HepG2 (cell line): ENCODE results near the gene OPRL1. TPM values are rescaled to one million over a fixed set of nuclear protein-coding genes. Genes with fewer than 3 reads are reported as not detected.

ENCODE experiments used
- AHR ChIP-seq: IDR thresholded peaks from 2 replicates; pipeline ENCODE4 v1.6.1; 2018; ENCODE audit warnings: missing genetic modification reagents, missing compliant biosample characterization
- CBX2 ChIP-seq, 2 experiments: fragments of 200-600 bp in 1 of 2; sonication (generic); formaldehyde crosslinking in 1 of 2; IDR thresholded peaks; 2 replicates each; pipeline versions ENCODE4 v1.7.0 to v1.8.1; 2018 to 2022; ENCODE audit warnings: low read depth in 2 of 2, low read length in 1 of 2, mild to moderate bottlenecking in 1 of 2, missing genetic modification reagents in 1 of 2
- CCDC6 ChIP-seq: sonication (generic); formaldehyde crosslinking; IDR thresholded peaks from 2 replicates; pipeline ENCODE4 v1.8.1; 2022; ENCODE audit warnings: mild to moderate bottlenecking, missing genetic modification reagents, moderate library complexity
- DMAP1 ChIP-seq: IDR thresholded peaks from 2 replicates; pipeline ENCODE4 v1.6.1; 2016
- EHMT2 ChIP-seq: fragments of 200-600 bp; sonication (generic); IDR thresholded peaks from 2 replicates; pipeline ENCODE4 v1.7.0; 2017; ENCODE audit warnings: antibody characterized with exemption, low read depth, low read length, borderline replicate concordance
- NFKB2 ChIP-seq: sonication (generic); formaldehyde crosslinking; IDR thresholded peaks from 2 replicates; pipeline ENCODE4 v1.4.0; 2020; ENCODE audit warnings: missing genetic modification reagents, borderline replicate concordance
- SP2 ChIP-seq: sonication (generic); formaldehyde crosslinking; IDR thresholded peaks from 2 replicates; pipeline ENCODE4 v1.5.1; 2020; ENCODE audit warnings: mild to moderate bottlenecking, missing genetic modification reagents
- TFDP2 ChIP-seq: sonication (generic); formaldehyde crosslinking; IDR thresholded peaks from 2 replicates; pipeline ENCODE4 v1.4.0; 2020; ENCODE audit warnings: missing genetic modification reagents
- U2AF2 ChIP-seq: fragments of 200-400 bp; formaldehyde crosslinking; IDR thresholded peaks from 2 replicates; pipeline ENCODE4 v1.6.1; 2017; ENCODE audit warnings: low read depth, mild to moderate bottlenecking, low read length
- ZBTB37 ChIP-seq: sonication (generic); formaldehyde crosslinking; IDR thresholded peaks from 2 replicates; pipeline ENCODE4 v1.4.0; 2020; ENCODE audit warnings: mild to moderate bottlenecking, missing genetic modification reagents
- ZNF331 ChIP-seq: sonication (generic); formaldehyde crosslinking; IDR thresholded peaks from 2 replicates; pipeline ENCODE4 v1.4.0; 2020; ENCODE audit warnings: missing genetic modification reagents
- ZNF350 ChIP-seq: sonication (generic); formaldehyde crosslinking; IDR thresholded peaks from 2 replicates; pipeline ENCODE4 v1.4.0; 2020; ENCODE audit warnings: mild to moderate bottlenecking, low read depth, missing genetic modification reagents, borderline replicate concordance
- ZNF430 ChIP-seq: sonication (generic); formaldehyde crosslinking; IDR thresholded peaks from 2 replicates; pipeline ENCODE4 v1.9.0; 2021; ENCODE audit warnings: mild to moderate bottlenecking, missing genetic modification reagents
- ZNF451 ChIP-seq: sonication (generic); formaldehyde crosslinking; IDR thresholded peaks from 2 replicates; pipeline ENCODE4 v1.5.0; 2020; ENCODE audit warnings: mild to moderate bottlenecking, missing genetic modification reagents
- ZNF460 ChIP-seq: sonication (generic); formaldehyde crosslinking; IDR thresholded peaks from 2 replicates; pipeline ENCODE4 v1.5.1; 2020; ENCODE audit warnings: missing genetic modification reagents, mild to moderate bottlenecking, borderline replicate concordance
- ZNF609 ChIP-seq: sonication (generic); formaldehyde crosslinking; IDR thresholded peaks from 2 replicates; pipeline ENCODE4 v1.4.0; 2020; ENCODE audit warnings: mild to moderate bottlenecking, missing genetic modification reagents, borderline replicate concordance
- ZNF614 ChIP-seq: IDR thresholded peaks from 2 replicates; pipeline ENCODE4 v1.6.1; 2018; ENCODE audit warnings: missing biosample characterization, missing genetic modification reagents, inconsistent platforms, borderline replicate concordance
- ZNF619 ChIP-seq: sonication (generic); formaldehyde crosslinking; IDR thresholded peaks from 2 replicates; pipeline ENCODE4 v1.4.0; 2020; ENCODE audit warnings: mild to moderate bottlenecking, missing genetic modification reagents
- ZNF644 ChIP-seq: IDR thresholded peaks from 2 replicates; pipeline ENCODE4 v1.6.1; 2016; ENCODE audit warnings: low read depth
- ZNF740 ChIP-seq: sonication (generic); formaldehyde crosslinking; IDR thresholded peaks from 2 replicates; pipeline ENCODE4 v1.4.0; 2020; ENCODE audit warnings: missing genetic modification reagents
- ZNF761 ChIP-seq: sonication (generic); formaldehyde crosslinking; conservative IDR thresholded peaks from 2 replicates; pipeline ENCODE4 v1.4.0; 2020; ENCODE audit warnings: mild to moderate bottlenecking, missing genetic modification reagents
- ZNF878 ChIP-seq: sonication (generic); formaldehyde crosslinking; IDR thresholded peaks from 2 replicates; pipeline ENCODE4 v1.8.1; 2023; ENCODE audit warnings: mild to moderate bottlenecking, missing genetic modification reagents, moderate library complexity
- polyA plus RNA-seq, 8 experiments: library from polyadenylated mRNA; depleted of rRNA in 3 of 8; stranded (reverse) in 7 of 8; unstranded in 1 of 8; fragments of >200 nt; fragmentation: Illumina TruSeq in 4 of 8; extraction: Trizol in 4 of 8; gene quantifications; 2 replicates each; pipeline versions ENCODE4 v1.2.1 to v1.2.3, GENCODE V29; 2011 to 2016; ENCODE audit warnings: low read depth in 4 of 8, missing spikeins in 1 of 8, mixed read lengths in 1 of 8; ENCODE audit not compliant: insufficient read depth in 1 of 8
- total RNA-seq, 5 experiments: library from RNA; depleted of rRNA; stranded (reverse); fragments of >200 nt; fragmentation: Illumina TruSeq; extraction: Trizol; gene quantifications; 2 replicates each; pipeline ENCODE4 v1.2.3, GENCODE V29; 2016; ENCODE audit warnings: low read depth in 1 of 5

OPRL1 gene
- total and polyA plus RNA-seq, 2 of the 13 experiments (the other 11 are each of a cell fraction or from before 2014, with no cell fraction given): 0.35 to 0.71 TPM

GRCh38 chr20:64063389-64064144 is 16.3 kb upstream of the OPRL1 start (continued):
- TF ChIP-seq ZNF619 (CRISPR knock-in tag): peak; percentile 11; the same call in 1 of the 2 replicates
- no peak for TF ChIP-seq ZBTB37 (CRISPR knock-in tag)
- TF ChIP-seq ZNF350 (CRISPR knock-in tag): no peak; the same call in 1 of the 2 replicates
- TF ChIP-seq ZNF609: no peak; the same call in 1 of the 2 replicates
- TF ChIP-seq ZNF430: peak; percentile 83; the same call in 1 of the 2 replicates
- TF ChIP-seq EHMT2: no peak
- no peak for TF ChIP-seq ZNF761 (CRISPR knock-in tag)
- no peak; the same call in none of the 2 replicates for TF ChIP-seq ZNF331 (CRISPR knock-in tag)
- TF ChIP-seq CBX2 (IDR thresholded peaks at IDR 0.05; ENCODE audit: low read depth, low read length): no peak
- no peak for TF ChIP-seq CBX2 (CRISPR knock-in tag; IDR thresholded peaks at IDR 0.05; ENCODE audit: low read depth)
- TF ChIP-seq U2AF2: no peak
- no peak for TF ChIP-seq ZNF614 (CRISPR knock-in tag)
- no peak for TF ChIP-seq ZNF644 (CRISPR knock-in tag)
- no peak; the same call in 1 of the 2 replicates for TF ChIP-seq DMAP1 (CRISPR knock-in tag)
- TF ChIP-seq ZNF878 (CRISPR knock-in tag): no peak; the same call in 1 of the 2 replicates
- no peak; the same call in none of the 2 replicates for TF ChIP-seq CCDC6 (CRISPR knock-in tag)
- no peak; the same call in 1 of the 2 replicates for TF ChIP-seq TFDP2 (CRISPR knock-in tag)
- TF ChIP-seq NFKB2: 0 out of 2 replicates have a peak, but pooled peaks have one; percentile 13
- 0 out of 2 replicates have a peak, but pooled peaks have one; percentile 11 for TF ChIP-seq ZNF451 (CRISPR knock-in tag)
- 0 out of 2 replicates have a peak, but pooled peaks have one; percentile 38 for TF ChIP-seq AHR (CRISPR knock-in tag)
- no peak for TF ChIP-seq ZNF460 (CRISPR knock-in tag)
- TF ChIP-seq ZNF740: no peak
- no peak for TF ChIP-seq SP2 (CRISPR knock-in tag)
